ENCODE data around the gene CPLX3. TPM values are rescaled to one million over a fixed set of nuclear protein-coding genes. Genes with fewer than 3 reads are reported as not detected.

The CPLX3 gene
- total and polyA plus RNA-seq, 2 donors (not counting 3 experiments of a cell fraction or from before 2014, with no cell fraction given): not detected

DNA sequence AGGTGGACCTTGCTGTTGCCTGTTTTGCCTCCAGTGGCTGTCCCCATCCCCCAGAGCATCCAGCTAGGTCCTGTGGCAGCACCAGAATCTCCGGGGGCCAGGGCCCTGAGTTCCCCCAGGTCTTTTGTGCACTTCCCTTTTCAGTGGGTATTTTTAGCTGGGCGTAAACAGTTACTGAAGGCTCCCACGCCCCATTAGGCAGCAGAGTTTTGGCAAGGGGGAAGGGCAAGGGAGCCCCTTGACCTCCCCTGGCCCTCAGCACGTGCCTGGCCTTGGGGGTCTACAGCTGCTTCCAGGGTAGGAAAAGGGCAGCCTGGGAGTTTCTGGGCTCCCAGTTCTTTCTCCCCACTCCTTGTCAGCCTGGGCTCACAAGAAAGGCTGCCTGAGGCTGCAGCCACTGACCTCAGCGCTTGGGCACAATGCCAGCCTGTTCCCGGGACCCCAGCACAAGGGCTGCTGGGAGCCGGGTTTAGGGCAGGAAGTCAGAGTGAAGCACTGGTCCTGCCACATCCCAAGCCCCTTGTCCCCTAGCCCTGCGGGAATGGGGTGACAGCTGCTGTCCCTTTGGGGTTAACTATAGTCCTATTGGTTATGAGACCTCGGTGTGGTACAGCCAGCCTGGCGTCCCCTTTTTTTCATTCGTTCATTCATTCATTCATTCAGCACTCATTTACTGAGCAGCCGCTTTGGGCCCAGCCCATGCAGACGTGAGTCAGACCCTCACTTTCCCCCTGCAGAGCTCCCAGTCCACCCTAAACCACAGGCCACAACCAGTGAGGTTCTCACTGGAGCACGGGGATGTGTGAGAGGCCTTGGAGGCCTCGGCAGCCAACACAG is 36.1 kb upstream of the CPLX3 start:
- H4K20me1 ChIP-seq (replicated peaks; ENCODE audit: control insufficient read depth, extremely low read depth, insufficient read depth, low read length): no peaks in the 10 kb centered on the region
- no peak overlapping the region for H2AFZ ChIP-seq (ENCODE audit: low read depth, low read length)
- H3K4me3 ChIP-seq (replicated peaks in 1 of 3; ENCODE audit: insufficient read depth in 1 of 3, low read depth in 1 of 3, low read length in 3 of 3): no peak overlapping the region
- no peak overlapping the region for H3K27ac ChIP-seq (ENCODE audit: insufficient read depth, low read depth, low read length)
- no peaks in the 10 kb centered on the region for H3K9me1 ChIP-seq (replicated peaks; ENCODE audit: control insufficient read depth, extremely low read depth, insufficient read depth, low read length)
- peaks cover 92% of the 10 kb centered on the region for H3K79me2 ChIP-seq (ENCODE audit: control insufficient read depth, insufficient read depth, low read length)
- dilution Hi-C loops (cut with MboI; ENCODE audit: extremely low pct_ligation_motif_present, low sequenced_read_pairs) (no loop called here), intact Hi-C loops (cut with micrococcal nuclease) (no loop called here)
- H3K27me3 ChIP-seq (ENCODE audit: control insufficient read depth in 2 of 2, insufficient read depth in 2 of 2, low read length in 2 of 2): no peaks in the 10 kb centered on the region
- H3K4me2 ChIP-seq (ENCODE audit: insufficient read depth, low read length): no peak overlapping the region
- BruUV-seq (replicated peaks): no TSS peak
- H3K9me3 ChIP-seq (replicated peaks; ENCODE audit: control insufficient read depth, insufficient read depth, low read length): no peaks in the 10 kb centered on the region
- FAIRE-seq: no peak
- POLR2A ChIA-PET: no interaction called here
- no peak overlapping the region for H3K9ac ChIP-seq (replicated peaks; ENCODE audit: extremely low read depth, insufficient read depth, low read length)
- TF ChIP-seq, protein P1, sequence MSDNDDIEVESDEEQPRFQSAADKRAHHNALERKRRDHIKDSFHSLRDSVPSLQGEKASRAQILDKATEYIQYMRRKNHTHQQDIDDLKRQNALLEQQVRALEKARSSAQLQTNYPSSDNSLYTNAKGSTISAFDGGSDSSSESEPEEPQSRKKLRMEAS (IDR thresholded peaks at IDR 0.05; ENCODE audit: insufficient read depth, insufficient read length): no peak
- TF ChIP-seq GATA2 (IDR thresholded peaks at IDR 0.05; ENCODE audit: insufficient read depth, insufficient read length, low read depth, low read length) (no peak), FOS (IDR thresholded peaks at IDR 0.05; ENCODE audit: borderline replicate concordance, insufficient read depth, low read length) (no peak), EZH2 (IDR thresholded peaks at IDR 0.05; ENCODE audit: borderline replicate concordance, low read depth, low read length, severe bottlenecking) (no peak), JUN (IDR thresholded peaks at IDR 0.05; ENCODE audit: borderline replicate concordance, insufficient read depth, insufficient read length, low read depth) (no peak), POLR2AphosphoS5 (IDR thresholded peaks at IDR 0.05; ENCODE audit: insufficient read depth, low read depth, low read length) (no peak), MYC (IDR thresholded peaks at IDR 0.05; ENCODE audit: low read depth, low read length) (no peak), POLR2A (IDR thresholded peaks at IDR 0.05; ENCODE audit: low read depth, low read length) (no peak)
- TF ChIP-seq, protein P2, sequence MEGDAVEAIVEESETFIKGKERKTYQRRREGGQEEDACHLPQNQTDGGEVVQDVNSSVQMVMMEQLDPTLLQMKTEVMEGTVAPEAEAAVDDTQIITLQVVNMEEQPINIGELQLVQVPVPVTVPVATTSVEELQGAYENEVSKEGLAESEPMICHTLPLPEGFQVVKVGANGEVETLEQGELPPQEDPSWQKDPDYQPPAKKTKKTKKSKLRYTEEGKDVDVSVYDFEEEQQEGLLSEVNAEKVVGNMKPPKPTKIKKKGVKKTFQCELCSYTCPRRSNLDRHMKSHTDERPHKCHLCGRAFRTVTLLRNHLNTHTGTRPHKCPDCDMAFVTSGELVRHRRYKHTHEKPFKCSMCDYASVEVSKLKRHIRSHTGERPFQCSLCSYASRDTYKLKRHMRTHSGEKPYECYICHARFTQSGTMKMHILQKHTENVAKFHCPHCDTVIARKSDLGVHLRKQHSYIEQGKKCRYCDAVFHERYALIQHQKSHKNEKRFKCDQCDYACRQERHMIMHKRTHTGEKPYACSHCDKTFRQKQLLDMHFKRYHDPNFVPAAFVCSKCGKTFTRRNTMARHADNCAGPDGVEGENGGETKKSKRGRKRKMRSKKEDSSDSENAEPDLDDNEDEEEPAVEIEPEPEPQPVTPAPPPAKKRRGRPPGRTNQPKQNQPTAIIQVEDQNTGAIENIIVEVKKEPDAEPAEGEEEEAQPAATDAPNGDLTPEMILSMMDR (IDR thresholded peaks at IDR 0.05; ENCODE audit: extremely low read depth in 1 of 2, insufficient read depth in 1 of 2, low read depth in 1 of 2, low read length in 2 of 2): no peak
- DNase-seq (ENCODE audit: low read depth, low spot score): no peak
- peaks cover 6% of the 10 kb centered on the region for H3K4me1 ChIP-seq (ENCODE audit: control insufficient read depth, extremely low read depth, insufficient read depth, low read length)
- peaks cover 0 to 7% of the 10 kb centered on the region in 2 experiments for H3K36me3 ChIP-seq (ENCODE audit: control insufficient read depth in 2 of 2, extremely low read depth in 1 of 2, insufficient read depth in 2 of 2, low read length in 2 of 2)
- CTCF ChIA-PET: interaction anchor here (1.5 kb wide), 1 partner anchor 19 kb away, joined by 4 read pairs; no protein-coding TSS in a partner anchor

Data from endothelial cell of umbilical vein (primary cell).